ENCODE data around the gene CACNA1C.

- TF ChIP-seq, protein P1, sequence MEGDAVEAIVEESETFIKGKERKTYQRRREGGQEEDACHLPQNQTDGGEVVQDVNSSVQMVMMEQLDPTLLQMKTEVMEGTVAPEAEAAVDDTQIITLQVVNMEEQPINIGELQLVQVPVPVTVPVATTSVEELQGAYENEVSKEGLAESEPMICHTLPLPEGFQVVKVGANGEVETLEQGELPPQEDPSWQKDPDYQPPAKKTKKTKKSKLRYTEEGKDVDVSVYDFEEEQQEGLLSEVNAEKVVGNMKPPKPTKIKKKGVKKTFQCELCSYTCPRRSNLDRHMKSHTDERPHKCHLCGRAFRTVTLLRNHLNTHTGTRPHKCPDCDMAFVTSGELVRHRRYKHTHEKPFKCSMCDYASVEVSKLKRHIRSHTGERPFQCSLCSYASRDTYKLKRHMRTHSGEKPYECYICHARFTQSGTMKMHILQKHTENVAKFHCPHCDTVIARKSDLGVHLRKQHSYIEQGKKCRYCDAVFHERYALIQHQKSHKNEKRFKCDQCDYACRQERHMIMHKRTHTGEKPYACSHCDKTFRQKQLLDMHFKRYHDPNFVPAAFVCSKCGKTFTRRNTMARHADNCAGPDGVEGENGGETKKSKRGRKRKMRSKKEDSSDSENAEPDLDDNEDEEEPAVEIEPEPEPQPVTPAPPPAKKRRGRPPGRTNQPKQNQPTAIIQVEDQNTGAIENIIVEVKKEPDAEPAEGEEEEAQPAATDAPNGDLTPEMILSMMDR (conservative IDR thresholded peaks at IDR 0.05 in 1 of 2, IDR thresholded peaks at IDR 0.05 in 1 of 2; ENCODE audit: low read depth in 1 of 2, low read length in 2 of 2) = peak in 1 of 2 donors; percentile 3
- TF ChIP-seq EZH2 (IDR thresholded peaks at IDR 0.05; ENCODE audit: low read length, missing control alignments) = no peak
These were observed 30.2 kb downstream of the CACNA1C start for GRCh38 chr12:2083008-2083407.
